ENCODE data around the gene IGFN1. TPM values are rescaled to one million over a fixed set of nuclear protein-coding genes. Genes with fewer than 3 reads are reported as not detected.

IGFN1 gene
- total RNA-seq, 4 donors from 2014 or later = 0.14 TPM; not detected in 3

DNA sequence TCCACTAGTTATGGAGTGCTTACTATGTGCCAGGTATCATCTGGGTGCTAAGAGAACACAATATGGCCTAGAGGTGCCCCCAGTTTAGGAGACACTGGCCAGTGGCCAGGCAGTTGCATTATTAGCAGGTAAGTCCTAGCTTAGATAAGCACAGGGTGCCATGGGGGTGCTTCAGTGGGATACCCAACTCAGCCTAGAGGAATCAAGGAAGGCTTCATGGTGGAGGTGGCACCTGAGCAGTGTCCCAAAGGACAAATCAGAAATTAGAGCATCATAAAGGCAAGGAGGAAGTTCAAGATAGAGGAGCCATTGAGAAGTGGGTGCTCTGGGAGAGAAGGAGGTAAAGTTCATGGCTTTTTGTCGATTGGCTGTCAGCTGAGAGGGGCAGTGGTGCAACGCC lies 60.8 kb downstream of the IGFN1 start:
- H3K4me1 ChIP-seq = no peaks in the 10 kb centered on the region
- in situ Hi-C loops (cut with MboI; ENCODE audit: low pct_ligation_motif_present in 1 of 4, low pct_unique_long_range_greater_than_20kb in 1 of 4, low sequenced_read_pairs in 3 of 4) (loop anchor here in 2 of 4 donors (25.0 kb wide), 1 partner anchor 111 kb away; no protein-coding TSS in a partner anchor), intact Hi-C loops (cut with DNase I; ENCODE audit: low total_unique reads) (loop anchor here (5.0 kb wide), 2 partner anchors 111 to 156 kb away; no protein-coding TSS in a partner anchor)
- no peak for DNase-seq
- 71 to 72% methylated on average over 2 of the region's 2 CpGs for WGBS, 2 donors (ENCODE audit: low coverage in 1 of 2)
- TF ChIP-seq POLR2AphosphoS5 (IDR thresholded peaks at IDR 0.05) (no peak), EP300 (IDR thresholded peaks at IDR 0.05; ENCODE audit: low read depth) (no peak), POLR2A (IDR thresholded peaks at IDR 0.05) (no peak)
- TF ChIP-seq, protein P1, sequence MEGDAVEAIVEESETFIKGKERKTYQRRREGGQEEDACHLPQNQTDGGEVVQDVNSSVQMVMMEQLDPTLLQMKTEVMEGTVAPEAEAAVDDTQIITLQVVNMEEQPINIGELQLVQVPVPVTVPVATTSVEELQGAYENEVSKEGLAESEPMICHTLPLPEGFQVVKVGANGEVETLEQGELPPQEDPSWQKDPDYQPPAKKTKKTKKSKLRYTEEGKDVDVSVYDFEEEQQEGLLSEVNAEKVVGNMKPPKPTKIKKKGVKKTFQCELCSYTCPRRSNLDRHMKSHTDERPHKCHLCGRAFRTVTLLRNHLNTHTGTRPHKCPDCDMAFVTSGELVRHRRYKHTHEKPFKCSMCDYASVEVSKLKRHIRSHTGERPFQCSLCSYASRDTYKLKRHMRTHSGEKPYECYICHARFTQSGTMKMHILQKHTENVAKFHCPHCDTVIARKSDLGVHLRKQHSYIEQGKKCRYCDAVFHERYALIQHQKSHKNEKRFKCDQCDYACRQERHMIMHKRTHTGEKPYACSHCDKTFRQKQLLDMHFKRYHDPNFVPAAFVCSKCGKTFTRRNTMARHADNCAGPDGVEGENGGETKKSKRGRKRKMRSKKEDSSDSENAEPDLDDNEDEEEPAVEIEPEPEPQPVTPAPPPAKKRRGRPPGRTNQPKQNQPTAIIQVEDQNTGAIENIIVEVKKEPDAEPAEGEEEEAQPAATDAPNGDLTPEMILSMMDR (IDR thresholded peaks at IDR 0.05) = no peak
- H3K27ac ChIP-seq = no peak overlapping the region
- H3K4me3 ChIP-seq = no peak overlapping the region
- no peaks in the 10 kb centered on the region for H3K9me3 ChIP-seq
- no peaks in the 10 kb centered on the region for H3K36me3 ChIP-seq
- H3K27me3 ChIP-seq = peaks cover 4% of the 10 kb centered on the region

DNA sequence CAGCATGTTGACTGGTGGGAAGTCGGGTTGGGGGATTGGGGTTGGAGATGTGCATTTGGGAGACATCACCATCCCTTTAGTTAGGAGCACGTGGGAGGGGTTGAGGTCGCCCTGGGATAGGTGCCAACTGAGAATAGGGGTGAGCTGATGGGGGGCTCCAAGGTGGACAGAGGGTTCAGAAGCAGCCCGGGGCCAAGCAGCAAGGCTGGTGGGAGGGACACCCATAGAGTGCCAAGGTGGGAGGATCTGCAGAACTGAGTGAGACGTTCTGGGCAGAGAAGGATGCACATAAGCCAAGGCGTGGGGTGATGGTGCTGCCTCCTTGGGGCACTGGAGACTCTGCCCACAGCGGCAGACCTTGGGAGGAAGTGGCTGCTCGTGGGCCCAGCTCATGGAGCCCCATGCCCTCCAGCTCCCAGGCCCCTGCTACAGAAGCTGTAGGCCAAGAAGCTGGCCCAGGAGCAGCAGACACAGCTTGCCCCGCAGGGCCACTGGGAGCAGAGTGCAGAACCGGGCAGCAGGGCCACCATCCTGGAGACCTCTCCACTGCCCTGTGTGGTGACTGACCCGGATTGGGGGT lies 61.3 kb downstream of the IGFN1 start:
- in situ Hi-C loops (cut with MboI; ENCODE audit: low pct_ligation_motif_present in 1 of 4, low pct_unique_long_range_greater_than_20kb in 1 of 4, low sequenced_read_pairs in 3 of 4) (loop anchor here in 2 of 4 donors (25.0 kb wide), 1 partner anchor 110 kb away; no protein-coding TSS in a partner anchor), intact Hi-C loops (cut with DNase I; ENCODE audit: low total_unique reads) (loop anchor here (5.0 kb wide), 2 partner anchors 110 to 155 kb away; no protein-coding TSS in a partner anchor)
- TF ChIP-seq EP300 (IDR thresholded peaks at IDR 0.05; ENCODE audit: low read depth) (no peak), POLR2AphosphoS5 (IDR thresholded peaks at IDR 0.05) (no peak), POLR2A (IDR thresholded peaks at IDR 0.05) (no peak)
- TF ChIP-seq, protein P1 (IDR thresholded peaks at IDR 0.05) = no peak
- DNase-seq = no peak
- Histone ChIP-seq H3K36me3 (no peaks in the 10 kb centered on the region), H3K9me3 (no peaks in the 10 kb centered on the region), H3K27me3 (peaks cover 4% of the 10 kb centered on the region), H3K4me3 (no peak overlapping the region), H3K4me1 (no peaks in the 10 kb centered on the region), H3K27ac (no peak overlapping the region)
- 36 to 74% methylated on average over 3 to 11 of the region's 11 CpGs for WGBS, 2 donors (ENCODE audit: low coverage in 1 of 2)

DNA sequence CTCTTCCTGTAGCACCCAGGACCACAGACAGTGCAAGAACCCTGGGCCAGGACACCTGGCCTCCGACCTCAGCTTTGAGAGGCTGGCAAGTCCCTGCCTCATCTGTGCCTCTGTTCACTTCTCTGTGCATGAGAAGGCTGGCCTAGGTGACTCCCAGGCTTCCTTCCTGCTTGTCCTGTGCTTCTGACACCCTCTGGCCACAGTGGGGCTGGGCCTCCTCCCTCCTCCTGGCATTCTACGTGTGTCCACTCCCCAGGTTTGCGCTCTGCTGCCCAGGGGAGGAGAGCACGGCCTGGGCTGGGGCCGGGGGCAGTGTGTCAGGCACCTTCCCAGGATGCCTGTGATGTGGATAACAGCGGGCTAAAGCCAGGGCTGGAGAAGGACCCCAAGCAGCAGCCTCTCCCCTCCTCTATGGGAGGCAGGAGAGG lies 62.3 kb downstream of the IGFN1 start:
- intact Hi-C loops (cut with DNase I; ENCODE audit: low total_unique reads) = loop anchor here (5.0 kb wide), 2 partner anchors 109 to 154 kb away; no protein-coding TSS in a partner anchor
- Histone ChIP-seq H3K9me3 (no peaks in the 10 kb centered on the region), H3K27ac (no peak overlapping the region), H3K27me3 (peaks cover 4% of the 10 kb centered on the region), H3K4me1 (no peaks in the 10 kb centered on the region), H3K36me3 (no peaks in the 10 kb centered on the region), H3K4me3 (no peak overlapping the region)
- WGBS, 2 donors (ENCODE audit: low coverage in 1 of 2) = 80 to 82% methylated on average over 1 to 6 of the region's 6 CpGs
- TF ChIP-seq, protein P1 (IDR thresholded peaks at IDR 0.05) = no peak
- TF ChIP-seq POLR2AphosphoS5 (IDR thresholded peaks at IDR 0.05) (no peak), POLR2A (IDR thresholded peaks at IDR 0.05) (no peak), EP300 (IDR thresholded peaks at IDR 0.05; ENCODE audit: low read depth) (no peak)
- in situ Hi-C loops (cut with MboI; ENCODE audit: low pct_ligation_motif_present in 1 of 4, low pct_unique_long_range_greater_than_20kb in 1 of 4, low sequenced_read_pairs in 3 of 4) = loop anchor here in 2 of 4 donors (25.0 kb wide), 1 partner anchor 109 kb away; no protein-coding TSS in a partner anchor
- no peak for DNase-seq

DNA sequence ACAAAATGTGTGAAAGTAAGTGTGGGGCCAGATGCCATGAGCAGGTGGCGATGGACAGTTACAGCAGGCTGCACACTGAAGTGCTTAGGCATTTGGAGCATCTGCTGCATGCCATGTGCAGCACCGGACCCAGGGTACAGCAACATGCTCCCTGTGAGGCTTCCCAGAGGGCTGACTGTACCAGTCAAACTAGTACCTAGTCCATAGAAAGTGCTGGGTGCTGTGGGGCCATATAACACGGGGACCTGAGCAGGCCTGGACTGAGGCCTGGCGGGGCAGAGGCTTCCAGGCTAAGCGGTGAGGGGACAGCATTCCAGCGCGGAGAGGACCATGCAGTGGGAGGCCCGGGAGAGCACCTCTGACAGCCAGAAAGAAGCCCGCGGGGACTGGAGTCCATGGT lies 62.8 kb downstream of the IGFN1 start:
- no peak for DNase-seq
- intact Hi-C loops (cut with DNase I; ENCODE audit: low total_unique reads) (loop anchor here (5.0 kb wide), 2 partner anchors 109 to 154 kb away; no protein-coding TSS in a partner anchor), in situ Hi-C loops (cut with MboI; ENCODE audit: low pct_ligation_motif_present in 1 of 4, low pct_unique_long_range_greater_than_20kb in 1 of 4, low sequenced_read_pairs in 3 of 4) (loop anchor here in 2 of 4 donors (25.0 kb wide), 1 partner anchor 109 kb away; no protein-coding TSS in a partner anchor)
- Histone ChIP-seq H3K4me1 (no peaks in the 10 kb centered on the region), H3K27ac (no peak overlapping the region), H3K36me3 (no peaks in the 10 kb centered on the region), H3K9me3 (no peaks in the 10 kb centered on the region), H3K4me3 (no peak overlapping the region), H3K27me3 (peaks cover 4% of the 10 kb centered on the region)
- 56 to 85% methylated on average over 10 of the region's 10 CpGs for WGBS, 2 donors (ENCODE audit: low coverage in 1 of 2)
- TF ChIP-seq, protein P1 (IDR thresholded peaks at IDR 0.05) = no peak
- no peak for TF ChIP-seq EP300 (IDR thresholded peaks at IDR 0.05; ENCODE audit: low read depth)
- no peak for TF ChIP-seq POLR2A (IDR thresholded peaks at IDR 0.05)
- no peak for TF ChIP-seq POLR2AphosphoS5 (IDR thresholded peaks at IDR 0.05)

Measured in transverse colon (tissue), 4 donors.